ENCODE results near the gene TMEM207. TPM values are rescaled to one million over a fixed set of nuclear protein-coding genes. Genes with fewer than 3 reads are reported as not detected.

The TMEM207 gene
- total and polyA plus RNA-seq, 2 of the 4 experiments (the other 2 are of a cell fraction) = not detected

DNA sequence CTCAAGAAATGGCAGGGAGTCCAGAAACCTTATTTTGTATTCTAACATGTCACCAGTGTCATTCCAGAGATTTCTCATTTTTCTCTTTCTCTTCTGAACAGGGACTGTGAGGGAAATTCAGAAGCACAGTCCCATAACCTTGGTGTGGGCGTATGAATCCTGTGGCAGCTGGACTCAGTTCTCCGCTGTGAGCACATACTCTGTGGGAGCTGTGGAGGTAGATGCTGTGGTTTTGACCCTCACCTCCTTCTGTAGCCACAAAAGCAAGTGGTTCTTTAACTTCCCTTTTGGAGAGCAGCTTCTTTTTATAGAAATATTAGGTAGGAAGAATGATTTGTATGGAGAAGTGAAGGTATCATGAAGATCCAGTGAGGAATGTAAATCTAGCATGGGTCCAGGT, 13.4 kb downstream of the TMEM207 start:
- intact Hi-C loops (cut with micrococcal nuclease) (no loop called here), dilution Hi-C loops (cut with HindIII; ENCODE audit: low sequenced_read_pairs, unreplicated experiment) (no loop called here), in situ Hi-C loops (cut with MboI; ENCODE audit: low sequenced_read_pairs) (loop anchor here (10.0 kb wide), 1 partner anchor 472 kb away; no protein-coding TSS in a partner anchor)
- H2BK20ac ChIP-seq (ENCODE audit: low read depth, low read length) = no peak overlapping the region
- TF ChIP-seq SMC3 (IDR thresholded peaks at IDR 0.05; ENCODE audit: low read depth, low read length) (no peak), MXI1 (IDR thresholded peaks at IDR 0.05; ENCODE audit: borderline replicate concordance, low read depth, low read length) (no peak), RAD21 (IDR thresholded peaks at IDR 0.05; ENCODE audit: low read length) (no peak), USF2 (IDR thresholded peaks at IDR 0.05; ENCODE audit: low read depth, low read length) (no peak), BHLHE40 (IDR thresholded peaks at IDR 0.05; ENCODE audit: low read depth, low read length) (no peak), MAZ (IDR thresholded peaks at IDR 0.05; ENCODE audit: borderline replicate concordance, low read depth, low read length) (no peak), MAFK (IDR thresholded peaks at IDR 0.05; ENCODE audit: low read depth, low read length) (no peak), RFX5 (IDR thresholded peaks at IDR 0.05; ENCODE audit: low read depth, low read length) (no peak), RCOR1 (IDR thresholded peaks at IDR 0.05; ENCODE audit: insufficient replicate concordance, low read length) (no peak), POLR2A (IDR thresholded peaks at IDR 0.05; ENCODE audit: low read depth, low read length) (no peak), NFE2L2 (IDR thresholded peaks at IDR 0.05; ENCODE audit: low read depth, low read length) (no peak), FOS (IDR thresholded peaks at IDR 0.05; ENCODE audit: low read depth, low read length) (no peak), CHD1 (IDR thresholded peaks at IDR 0.05; ENCODE audit: low read depth, low read length) (no peak), CEBPB (IDR thresholded peaks at IDR 0.05; ENCODE audit: low read depth, low read length) (no peak)
- TF ChIP-seq, protein P1, sequence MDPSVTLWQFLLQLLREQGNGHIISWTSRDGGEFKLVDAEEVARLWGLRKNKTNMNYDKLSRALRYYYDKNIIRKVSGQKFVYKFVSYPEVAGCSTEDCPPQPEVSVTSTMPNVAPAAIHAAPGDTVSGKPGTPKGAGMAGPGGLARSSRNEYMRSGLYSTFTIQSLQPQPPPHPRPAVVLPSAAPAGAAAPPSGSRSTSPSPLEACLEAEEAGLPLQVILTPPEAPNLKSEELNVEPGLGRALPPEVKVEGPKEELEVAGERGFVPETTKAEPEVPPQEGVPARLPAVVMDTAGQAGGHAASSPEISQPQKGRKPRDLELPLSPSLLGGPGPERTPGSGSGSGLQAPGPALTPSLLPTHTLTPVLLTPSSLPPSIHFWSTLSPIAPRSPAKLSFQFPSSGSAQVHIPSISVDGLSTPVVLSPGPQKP (IDR thresholded peaks at IDR 0.05; ENCODE audit: borderline replicate concordance, low read depth, low read length) = no peak
- TF ChIP-seq, protein P2, sequence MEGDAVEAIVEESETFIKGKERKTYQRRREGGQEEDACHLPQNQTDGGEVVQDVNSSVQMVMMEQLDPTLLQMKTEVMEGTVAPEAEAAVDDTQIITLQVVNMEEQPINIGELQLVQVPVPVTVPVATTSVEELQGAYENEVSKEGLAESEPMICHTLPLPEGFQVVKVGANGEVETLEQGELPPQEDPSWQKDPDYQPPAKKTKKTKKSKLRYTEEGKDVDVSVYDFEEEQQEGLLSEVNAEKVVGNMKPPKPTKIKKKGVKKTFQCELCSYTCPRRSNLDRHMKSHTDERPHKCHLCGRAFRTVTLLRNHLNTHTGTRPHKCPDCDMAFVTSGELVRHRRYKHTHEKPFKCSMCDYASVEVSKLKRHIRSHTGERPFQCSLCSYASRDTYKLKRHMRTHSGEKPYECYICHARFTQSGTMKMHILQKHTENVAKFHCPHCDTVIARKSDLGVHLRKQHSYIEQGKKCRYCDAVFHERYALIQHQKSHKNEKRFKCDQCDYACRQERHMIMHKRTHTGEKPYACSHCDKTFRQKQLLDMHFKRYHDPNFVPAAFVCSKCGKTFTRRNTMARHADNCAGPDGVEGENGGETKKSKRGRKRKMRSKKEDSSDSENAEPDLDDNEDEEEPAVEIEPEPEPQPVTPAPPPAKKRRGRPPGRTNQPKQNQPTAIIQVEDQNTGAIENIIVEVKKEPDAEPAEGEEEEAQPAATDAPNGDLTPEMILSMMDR (conservative IDR thresholded peaks at IDR 0.05; ENCODE audit: low read depth, low read length) = no peak
- H2BK15ac ChIP-seq (ENCODE audit: low read depth, low read length) = no peak overlapping the region
- H4K8ac ChIP-seq (ENCODE audit: low read depth in 2 of 2, low read length in 2 of 2) = no peak overlapping the region
- H2BK5ac ChIP-seq (ENCODE audit: low read depth, low read length, poor library complexity, severe bottlenecking) = no peak overlapping the region
- no peak overlapping the region for H2AFZ ChIP-seq (replicated peaks; ENCODE audit: low read length, poor library complexity)
- no peak overlapping the region for H2BK120ac ChIP-seq (ENCODE audit: low read depth, low read length)
- DNase-seq (no peak), ATAC-seq (ENCODE audit: low read depth) (no peak)
- H3K18ac ChIP-seq (ENCODE audit: low read depth, low read length) = no peak overlapping the region
- peaks cover 3% of the 10 kb centered on the region for H3K9me3 ChIP-seq (ENCODE audit: control insufficient read depth, insufficient read depth, low read length)
- H3K27ac ChIP-seq (ENCODE audit: insufficient read depth, low read length) = no peak overlapping the region
- no TSS peak for BruUV-seq (replicated peaks)
- no peak overlapping the region for H2AK9ac ChIP-seq (replicated peaks; ENCODE audit: low read depth, low read length, poor library complexity)
- H4K20me1 ChIP-seq (ENCODE audit: insufficient read depth, low read length) = no peaks in the 10 kb centered on the region
- H3K27me3 ChIP-seq (ENCODE audit: control insufficient read depth, insufficient read depth, low read length) = no peaks in the 10 kb centered on the region
- CTCF ChIA-PET = no interaction called here
- no peak overlapping the region for H4K91ac ChIP-seq (ENCODE audit: insufficient read depth, low read depth, low read length)
- no peaks in the 10 kb centered on the region for H3K9me1 ChIP-seq (ENCODE audit: insufficient read depth, low read length)
- H3K4me3 ChIP-seq (ENCODE audit: insufficient read depth, low read depth, low read length) = no peak overlapping the region
- H4K5ac ChIP-seq (ENCODE audit: low read depth, low read length) = no peak overlapping the region
- WGBS, 2 experiments (ENCODE audit: extremely low coverage in 2 of 2, insufficient read length in 1 of 2) = no CpG with 5 or more reads among the region's 2 CpGs
- H3K14ac ChIP-seq (replicated peaks; ENCODE audit: low read depth, low read length) = no peak overlapping the region
- no peaks in the 10 kb centered on the region for H3K79me1 ChIP-seq (ENCODE audit: low read depth in 1 of 2, low read length in 2 of 2)
- no peaks in the 10 kb centered on the region for H3K36me3 ChIP-seq (ENCODE audit: control insufficient read depth, insufficient read depth, low read length)
- H3K4me2 ChIP-seq (ENCODE audit: low read depth, low read length) = no peak overlapping the region
- H3K9ac ChIP-seq (ENCODE audit: low read depth, low read length) = no peak overlapping the region
- POLR2A ChIA-PET (ENCODE audit: unreplicated experiment) = no interaction called here
- no peaks in the 10 kb centered on the region for H3K4me1 ChIP-seq (ENCODE audit: control insufficient read depth, insufficient read depth, low read length)
- no peak overlapping the region for H3K4ac ChIP-seq (ENCODE audit: low read depth, low read length)
- no peak overlapping the region for H3K23ac ChIP-seq (ENCODE audit: low read depth, low read length)
- no peak overlapping the region for H2AK5ac ChIP-seq (ENCODE audit: low read depth, low read length)
- no peak overlapping the region; the same call in 1 of the 2 replicates for H3K56ac ChIP-seq (ENCODE audit: extremely low read depth, insufficient read depth, low read length)
